Measurements from ENCODE around the gene PCNT. TPM values are rescaled to one million over a fixed set of nuclear protein-coding genes. Genes with fewer than 3 reads are reported as not detected.

Gene PCNT
- total RNA-seq, 1 donor, result 19.2 TPM

DNA sequence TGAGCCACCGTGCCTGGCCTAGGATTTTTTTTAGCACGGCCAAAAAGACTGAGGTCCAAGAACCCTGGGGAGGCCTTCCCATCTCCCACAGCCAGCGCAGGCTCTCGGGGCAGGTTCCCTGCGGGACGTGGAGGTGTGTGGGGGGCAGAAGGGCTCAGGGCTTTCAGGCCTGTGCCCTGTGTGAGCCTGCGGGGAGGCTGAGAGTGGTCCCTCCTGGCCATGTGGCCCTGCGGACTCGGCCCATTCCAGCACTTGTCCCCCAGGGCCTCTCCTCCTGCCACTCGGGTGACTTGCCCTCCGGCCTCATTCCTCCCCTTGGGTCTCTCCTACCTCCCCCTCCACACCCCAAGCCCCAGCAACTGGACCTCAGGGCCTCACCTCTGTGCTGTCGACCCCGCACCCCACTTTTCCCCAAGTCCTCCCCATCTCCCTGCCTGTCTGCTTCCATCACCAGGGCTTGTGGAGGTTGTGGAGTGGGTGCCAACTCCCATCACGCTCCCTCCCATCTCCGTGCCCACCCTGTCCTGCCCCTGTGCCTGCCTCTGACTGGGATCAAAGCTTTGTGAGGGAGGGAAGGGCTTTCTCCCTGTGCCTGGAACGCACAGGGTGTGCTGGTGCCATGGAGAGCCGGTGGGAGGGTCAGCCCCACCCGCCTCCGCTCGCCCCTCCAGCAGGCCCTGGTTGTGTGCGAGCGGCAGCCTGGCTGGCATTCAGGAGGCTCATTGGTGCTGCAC is 102.5 kb downstream of the PCNT start:
- Histone ChIP-seq H4K20me1 (ENCODE audit: insufficient read depth, low read length) (no peaks in the 10 kb centered on the region), H2AFZ (ENCODE audit: low read length) (no peak overlapping the region), H3K27ac (ENCODE audit: low read depth, low read length) (no peak overlapping the region), H3K79me2 (ENCODE audit: insufficient read depth, low read length) (no peaks in the 10 kb centered on the region), H3K4me2 (ENCODE audit: insufficient read depth, low read length) (no peak overlapping the region), H3K4me3 (ENCODE audit: insufficient read depth, low read length) (no peak overlapping the region), H3K36me3 (ENCODE audit: insufficient read depth, low read length) (peaks cover 26% of the 10 kb centered on the region), H3K9me3 (ENCODE audit: low read depth, low read length) (no peaks in the 10 kb centered on the region), H3K27me3 (ENCODE audit: insufficient read depth, low read length) (no peaks in the 10 kb centered on the region), H3K4me1 (ENCODE audit: insufficient read depth, low read length) (no peaks in the 10 kb centered on the region)
- TF ChIP-seq, protein P1, sequence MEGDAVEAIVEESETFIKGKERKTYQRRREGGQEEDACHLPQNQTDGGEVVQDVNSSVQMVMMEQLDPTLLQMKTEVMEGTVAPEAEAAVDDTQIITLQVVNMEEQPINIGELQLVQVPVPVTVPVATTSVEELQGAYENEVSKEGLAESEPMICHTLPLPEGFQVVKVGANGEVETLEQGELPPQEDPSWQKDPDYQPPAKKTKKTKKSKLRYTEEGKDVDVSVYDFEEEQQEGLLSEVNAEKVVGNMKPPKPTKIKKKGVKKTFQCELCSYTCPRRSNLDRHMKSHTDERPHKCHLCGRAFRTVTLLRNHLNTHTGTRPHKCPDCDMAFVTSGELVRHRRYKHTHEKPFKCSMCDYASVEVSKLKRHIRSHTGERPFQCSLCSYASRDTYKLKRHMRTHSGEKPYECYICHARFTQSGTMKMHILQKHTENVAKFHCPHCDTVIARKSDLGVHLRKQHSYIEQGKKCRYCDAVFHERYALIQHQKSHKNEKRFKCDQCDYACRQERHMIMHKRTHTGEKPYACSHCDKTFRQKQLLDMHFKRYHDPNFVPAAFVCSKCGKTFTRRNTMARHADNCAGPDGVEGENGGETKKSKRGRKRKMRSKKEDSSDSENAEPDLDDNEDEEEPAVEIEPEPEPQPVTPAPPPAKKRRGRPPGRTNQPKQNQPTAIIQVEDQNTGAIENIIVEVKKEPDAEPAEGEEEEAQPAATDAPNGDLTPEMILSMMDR (IDR thresholded peaks at IDR 0.05; ENCODE audit: extremely low read depth, low read depth, low read length), result no peak
- DNase-seq (ENCODE audit: insufficient read length, low spot score, missing footprints), result peak; percentile 60

DNA sequence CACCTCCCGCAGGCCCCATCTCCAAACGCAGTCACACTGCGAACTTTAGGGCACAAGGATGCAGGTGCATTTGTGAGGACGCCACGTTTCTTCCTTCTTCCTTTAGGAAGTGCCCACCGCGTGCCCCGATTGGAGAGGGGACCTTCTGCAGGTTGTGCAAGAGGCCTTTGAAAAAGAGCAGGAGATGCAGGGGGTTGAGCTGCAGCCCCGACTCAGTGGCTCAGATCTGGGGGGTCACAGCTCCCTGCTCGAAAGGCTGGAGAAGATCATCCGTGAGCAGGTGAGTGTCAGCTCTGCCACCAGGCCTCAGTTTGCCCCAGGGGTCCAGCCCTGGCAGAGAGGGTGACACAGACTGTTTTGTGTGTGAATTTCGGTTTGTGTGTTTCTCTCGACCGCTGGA is 103.6 kb downstream of the PCNT start:
- Histone ChIP-seq H3K4me1 (ENCODE audit: insufficient read depth, low read length) (no peaks in the 10 kb centered on the region), H3K4me2 (ENCODE audit: insufficient read depth, low read length) (no peak overlapping the region), H3K27me3 (ENCODE audit: insufficient read depth, low read length) (no peaks in the 10 kb centered on the region), H3K4me3 (ENCODE audit: insufficient read depth, low read length) (no peak overlapping the region), H3K9me3 (ENCODE audit: low read depth, low read length) (no peaks in the 10 kb centered on the region), H3K27ac (ENCODE audit: low read depth, low read length) (no peak overlapping the region), H3K36me3 (ENCODE audit: insufficient read depth, low read length) (peaks cover 26% of the 10 kb centered on the region), H2AFZ (ENCODE audit: low read length) (no peak overlapping the region), H3K79me2 (ENCODE audit: insufficient read depth, low read length) (no peaks in the 10 kb centered on the region), H4K20me1 (ENCODE audit: insufficient read depth, low read length) (no peaks in the 10 kb centered on the region)
- TF ChIP-seq, protein P1 (IDR thresholded peaks at IDR 0.05; ENCODE audit: extremely low read depth, low read depth, low read length), result no peak
- DNase-seq (ENCODE audit: insufficient read length, low spot score, missing footprints), result no peak

DNA sequence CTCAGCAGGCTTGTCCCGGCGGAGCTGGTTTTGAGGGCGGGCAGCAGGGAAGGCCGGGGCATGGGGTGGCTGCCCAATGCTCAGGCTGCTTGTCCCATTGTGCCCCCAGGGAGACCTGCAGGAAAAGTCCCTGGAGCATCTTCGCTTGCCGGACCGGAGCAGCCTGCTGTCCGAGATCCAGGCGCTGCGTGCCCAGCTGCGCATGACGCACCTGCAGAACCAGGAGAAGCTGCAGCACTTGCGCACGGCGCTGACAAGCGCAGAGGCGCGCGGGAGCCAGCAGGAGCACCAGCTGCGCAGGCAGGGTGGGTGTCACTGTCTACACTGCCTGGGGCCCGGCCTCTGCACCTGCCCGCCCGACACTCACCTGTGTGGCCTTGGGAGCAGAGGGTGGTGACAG is 104.3 kb downstream of the PCNT start:
- no peaks in the 10 kb centered on the region for H4K20me1 ChIP-seq (ENCODE audit: insufficient read depth, low read length)
- H3K27me3 ChIP-seq (ENCODE audit: insufficient read depth, low read length), result no peaks in the 10 kb centered on the region
- no peak overlapping the region for H3K4me3 ChIP-seq (ENCODE audit: insufficient read depth, low read length)
- H3K27ac ChIP-seq (ENCODE audit: low read depth, low read length), result no peak overlapping the region
- no peaks in the 10 kb centered on the region for H3K9me3 ChIP-seq (ENCODE audit: low read depth, low read length)
- peaks cover 26% of the 10 kb centered on the region for H3K36me3 ChIP-seq (ENCODE audit: insufficient read depth, low read length)
- no peaks in the 10 kb centered on the region for H3K4me1 ChIP-seq (ENCODE audit: insufficient read depth, low read length)
- H3K79me2 ChIP-seq (ENCODE audit: insufficient read depth, low read length), result no peaks in the 10 kb centered on the region
- TF ChIP-seq, protein P1 (IDR thresholded peaks at IDR 0.05; ENCODE audit: extremely low read depth, low read depth, low read length), result no peak
- no peak overlapping the region for H2AFZ ChIP-seq (ENCODE audit: low read length)
- DNase-seq (ENCODE audit: insufficient read length, low spot score, missing footprints), result peak; percentile 21
- no peak overlapping the region for H3K4me2 ChIP-seq (ENCODE audit: insufficient read depth, low read length)

DNA sequence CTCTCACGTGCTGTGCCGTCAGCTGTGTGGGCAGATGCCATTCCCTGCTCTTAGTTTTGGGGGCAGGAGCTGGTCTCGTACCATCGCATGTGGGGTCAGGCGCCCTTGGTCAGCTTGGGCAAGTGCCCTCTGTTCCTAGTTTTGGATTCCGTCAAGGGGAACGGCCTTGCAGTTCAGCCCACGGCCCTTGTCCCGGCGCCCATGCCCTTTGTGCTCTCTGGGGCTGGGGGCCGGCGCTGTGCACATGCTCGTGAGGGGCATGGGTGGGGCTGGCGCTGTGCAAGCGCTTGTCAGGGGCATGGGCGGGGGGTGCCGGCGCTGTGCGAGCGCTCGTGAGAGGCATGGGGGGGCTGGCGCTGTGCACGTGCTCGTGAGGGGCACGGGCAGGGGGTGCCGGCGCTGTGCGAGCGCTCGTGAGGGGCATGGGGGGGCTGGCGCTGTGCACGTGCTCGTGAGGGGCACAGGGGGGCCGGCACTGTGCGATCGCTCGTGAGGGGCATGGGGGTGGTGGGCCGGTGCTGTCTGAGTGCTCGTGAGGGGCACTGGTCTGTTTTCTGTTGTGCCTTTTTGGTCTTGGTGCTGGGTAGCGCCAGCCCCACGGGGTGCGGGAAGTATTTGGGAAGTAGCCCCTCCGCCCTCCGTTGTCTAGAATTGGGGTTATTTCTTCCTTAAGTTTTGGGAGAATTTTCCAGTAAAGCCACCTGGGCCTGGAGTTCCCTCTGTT is 105.2 kb downstream of the PCNT start:
- H3K79me2 ChIP-seq (ENCODE audit: insufficient read depth, low read length), result no peaks in the 10 kb centered on the region
- H3K36me3 ChIP-seq (ENCODE audit: insufficient read depth, low read length), result peaks cover 26% of the 10 kb centered on the region
- no peaks in the 10 kb centered on the region for H3K9me3 ChIP-seq (ENCODE audit: low read depth, low read length)
- DNase-seq (ENCODE audit: insufficient read length, low spot score, missing footprints), result peak; percentile 71
- no peak overlapping the region for H3K4me3 ChIP-seq (ENCODE audit: insufficient read depth, low read length)
- no peaks in the 10 kb centered on the region for H3K27me3 ChIP-seq (ENCODE audit: insufficient read depth, low read length)
- TF ChIP-seq, protein P1 (IDR thresholded peaks at IDR 0.05; ENCODE audit: extremely low read depth, low read depth, low read length), result no peak
- H3K4me2 ChIP-seq (ENCODE audit: insufficient read depth, low read length), result no peak overlapping the region
- no peaks in the 10 kb centered on the region for H4K20me1 ChIP-seq (ENCODE audit: insufficient read depth, low read length)
- no peak overlapping the region for H3K27ac ChIP-seq (ENCODE audit: low read depth, low read length)
- no peak overlapping the region for H2AFZ ChIP-seq (ENCODE audit: low read length)
- H3K4me1 ChIP-seq (ENCODE audit: insufficient read depth, low read length), result no peaks in the 10 kb centered on the region
